GM12875 (cell line): ENCODE data around the gene NR3C2.

Experiments
- H3K4me3 ChIP-seq: one replicate; pipeline ENCODE4 v1.5.1; 2011; ENCODE audit warnings: low read depth, low read length, control low read depth
- CTCF ChIP-seq: IDR thresholded peaks from 2 replicates; pipeline ENCODE4 v1.5.1; 2011; ENCODE audit warnings: low read depth, mild to moderate bottlenecking, control low read depth, inconsistent platforms, low read length, moderate library complexity, borderline replicate concordance; ENCODE audit not compliant: insufficient read depth

Gene NR3C2

GRCh38 chr4:148444296-148445070 lies 2.3 kb upstream of the NR3C2 start:
- TF ChIP-seq CTCF = no peak
- peak overlapping the region; percentile 29 for H3K4me3 ChIP-seq

- no peak for TF ChIP-seq CTCF
- no peak overlapping the region for H3K4me3 ChIP-seq
Measured at GRCh38 chr4:148443512-148444295, 1.5 kb upstream of the NR3C2 start.

- peak overlapping the region; percentile 68 for H3K4me3 ChIP-seq
- TF ChIP-seq CTCF = no peak
Measured at GRCh38 chr4:148442832-148443511, 758 bp upstream of the NR3C2 start.

GRCh38 chr4:148441624-148441985 lies 609 bp downstream of the NR3C2 start:
- no peak for TF ChIP-seq CTCF
- no peak overlapping the region for H3K4me3 ChIP-seq

- TF ChIP-seq CTCF = no peak
- no peak overlapping the region for H3K4me3 ChIP-seq
Measured at GRCh38 chr4:148438047-148438446, 4.2 kb downstream of the NR3C2 start.

- no peak overlapping the region for H3K4me3 ChIP-seq
- no peak for TF ChIP-seq CTCF
Measured at GRCh38 chr4:148437439-148437838, 4.8 kb downstream of the NR3C2 start.
